HEK293T (cell line): Measurements from ENCODE around the gene LCTL.
A peak's percentile ranks its signal among the peaks of the same experiment; 100 is the strongest.

Experiments used
- CTCF ChIA-PET: fragments of 350-600 bp; formaldehyde crosslinking; extraction: SDS; loops from one replicate; lab custom pipeline; 2021; ENCODE audit warnings: antibody characterized with exemption, inconsistent platforms; lab: Yijun Ruan, JAX
- POLR2A ChIA-PET: fragments of 350-600 bp; formaldehyde crosslinking; extraction: SDS; loops from one replicate; lab custom pipeline; 2020; ENCODE audit warnings: antibody characterized with exemption, inconsistent platforms; lab: Yijun Ruan, JAX
- DNase-seq: peaks from one replicate; pipeline ENCODE4 v3.0.0; 2012; ENCODE audit warnings: mixed read lengths; ENCODE audit errors: extremely low spot score
- ARNT ChIP-seq: fragments of 450-650 bp; IDR thresholded peaks from 2 replicates; pipeline ENCODE4 v1.6.1; 2017; ENCODE audit warnings: mild to moderate bottlenecking
- BHLHE40 ChIP-seq: fragments of 450-650 bp; IDR thresholded peaks from 2 replicates; pipeline ENCODE4 v1.6.1; 2016; ENCODE audit warnings: mild to moderate bottlenecking, moderate library complexity, borderline replicate concordance
- CTBP1 ChIP-seq: fragments of 450-650 bp; IDR thresholded peaks from 2 replicates; pipeline ENCODE4 v1.6.1; 2016; ENCODE audit warnings: borderline replicate concordance
- ELF4 ChIP-seq: fragments of 450-650 bp; IDR thresholded peaks from 2 replicates; pipeline ENCODE4 v1.6.1; 2017; ENCODE audit warnings: antibody characterized with exemption
- FOXA1 ChIP-seq: fragments of 450-650 bp; IDR thresholded peaks from 2 replicates; pipeline ENCODE4 v1.6.1; 2016; ENCODE audit warnings: mild to moderate bottlenecking
- FOXK2 ChIP-seq: fragments of 450-650 bp; IDR thresholded peaks from 2 replicates; pipeline ENCODE4 v1.6.1; 2016; ENCODE audit warnings: mild to moderate bottlenecking
- FOXM1 ChIP-seq: fragments of 450-650 bp; IDR thresholded peaks from 2 replicates; pipeline ENCODE4 v1.6.1; 2017; ENCODE audit warnings: mild to moderate bottlenecking, borderline replicate concordance
- HDGF ChIP-seq: fragments of 450-650 bp; IDR thresholded peaks from 2 replicates; pipeline ENCODE4 v1.6.1; 2017; ENCODE audit warnings: antibody characterized with exemption, borderline replicate concordance
- L3MBTL2 ChIP-seq: fragments of 450-650 bp; conservative IDR thresholded peaks from 2 replicates; pipeline ENCODE4 v1.6.1; 2016; ENCODE audit warnings: mild to moderate bottlenecking
- LEF1 ChIP-seq: fragments of 450-650 bp; IDR thresholded peaks from 2 replicates; pipeline ENCODE4 v1.6.1; 2017; ENCODE audit warnings: mild to moderate bottlenecking, borderline replicate concordance
- NFRKB ChIP-seq: fragments of 450-650 bp; IDR thresholded peaks from 2 replicates; pipeline ENCODE4 v1.6.1; 2016; ENCODE audit warnings: mild to moderate bottlenecking, moderate library complexity
- SP1 ChIP-seq: fragments of 450-650 bp; IDR thresholded peaks from 2 replicates; pipeline ENCODE4 v1.6.1; 2017
- SUZ12 ChIP-seq: fragments of 450-650 bp; IDR thresholded peaks from 2 replicates; pipeline ENCODE4 v1.6.1; 2016; ENCODE audit warnings: mild to moderate bottlenecking
- TARDBP ChIP-seq: fragments of 450-650 bp; IDR thresholded peaks from 2 replicates; pipeline ENCODE4 v1.6.1; 2016
- ZNF384 ChIP-seq: fragments of 450-650 bp; IDR thresholded peaks from 2 replicates; pipeline ENCODE4 v1.6.1; 2016
- TF ChIP-seq, protein P1 (sequence below): fragments of 450-650 bp; IDR thresholded peaks from 2 replicates; pipeline ENCODE4 v1.6.1; 2016

Gene LCTL

DNA sequence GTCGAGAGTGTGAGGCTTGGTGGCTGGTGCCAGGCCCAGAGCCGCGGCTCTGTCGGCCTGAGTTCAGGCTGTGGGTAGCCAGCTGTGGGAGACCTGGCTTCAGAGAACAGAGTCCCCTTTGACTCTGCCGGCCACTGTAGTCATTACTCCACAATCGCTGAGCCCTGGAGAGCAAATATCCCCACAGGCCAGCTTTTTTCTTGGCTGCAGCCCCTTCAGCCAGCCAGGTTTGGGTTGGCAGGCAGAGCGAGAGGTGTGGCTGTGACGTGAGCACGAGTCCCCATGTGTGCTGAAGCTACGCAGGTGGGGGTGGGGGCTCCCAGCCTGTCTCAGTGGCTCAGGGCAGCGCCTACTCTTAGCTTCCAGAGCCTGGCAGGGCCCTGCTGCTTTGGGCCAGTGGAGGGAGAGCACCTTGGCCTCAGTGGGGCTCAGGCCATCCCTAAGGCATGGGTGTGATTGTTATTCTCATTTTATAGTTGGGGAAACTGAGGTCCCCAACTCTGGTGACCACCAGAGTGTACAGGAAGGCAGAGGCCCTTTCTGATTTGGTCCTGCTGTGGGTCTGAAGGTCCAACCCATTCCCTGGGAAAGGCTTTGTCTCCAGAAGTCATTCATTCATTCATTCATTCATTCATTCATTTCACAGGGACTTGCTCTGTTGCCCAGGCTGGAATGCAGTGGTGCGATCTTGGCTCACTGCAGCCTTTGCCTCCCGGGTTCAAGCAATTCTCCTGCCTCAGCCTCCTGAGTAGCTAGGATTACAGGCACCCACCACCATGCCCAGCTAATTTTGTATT lies 45.7 kb upstream of the LCTL start:
- no peak for TF ChIP-seq L3MBTL2
- TF ChIP-seq, protein P1, sequence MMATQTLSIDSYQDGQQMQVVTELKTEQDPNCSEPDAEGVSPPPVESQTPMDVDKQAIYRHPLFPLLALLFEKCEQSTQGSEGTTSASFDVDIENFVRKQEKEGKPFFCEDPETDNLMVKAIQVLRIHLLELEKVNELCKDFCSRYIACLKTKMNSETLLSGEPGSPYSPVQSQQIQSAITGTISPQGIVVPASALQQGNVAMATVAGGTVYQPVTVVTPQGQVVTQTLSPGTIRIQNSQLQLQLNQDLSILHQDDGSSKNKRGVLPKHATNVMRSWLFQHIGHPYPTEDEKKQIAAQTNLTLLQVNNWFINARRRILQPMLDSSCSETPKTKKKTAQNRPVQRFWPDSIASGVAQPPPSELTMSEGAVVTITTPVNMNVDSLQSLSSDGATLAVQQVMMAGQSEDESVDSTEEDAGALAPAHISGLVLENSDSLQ = no peak
- TF ChIP-seq CTBP1 = no peak
- no peak for TF ChIP-seq FOXM1
- no peak for TF ChIP-seq LEF1
- TF ChIP-seq ELF4 = no peak
- no peak for TF ChIP-seq SUZ12
- no peak for TF ChIP-seq TARDBP
- ChIA-PET POLR2A (interaction anchor here (1.1 kb wide), 1 partner anchor 240 kb away, joined by 5 read pairs; no protein-coding TSS in a partner anchor), CTCF (interaction anchor here (2.3 kb wide), 1 partner anchor 240 kb away, joined by 8 read pairs; no protein-coding TSS in a partner anchor)
- DNase-seq = no peak

DNA sequence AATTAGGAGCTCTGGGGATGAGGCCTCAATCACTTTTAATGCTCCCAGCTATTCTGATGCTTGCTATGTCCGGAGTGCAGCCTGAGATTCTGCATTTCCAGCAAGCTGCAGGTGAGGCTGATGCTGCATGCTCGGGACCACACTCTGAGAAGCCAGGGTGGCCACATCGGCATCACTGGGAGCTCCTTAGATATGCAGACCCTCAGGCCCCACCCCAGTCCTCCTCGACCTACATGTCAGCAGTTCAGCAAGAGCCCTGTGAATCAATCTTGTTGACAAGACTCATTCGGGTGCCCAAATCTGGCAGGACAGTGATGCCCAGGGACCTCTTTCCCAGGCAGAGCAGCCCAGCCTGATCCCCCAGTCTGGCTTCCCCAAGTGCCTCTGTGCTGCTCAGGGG lies 44.1 kb upstream of the LCTL start:
- POLR2A ChIA-PET = interaction anchor here (1.0 kb wide), 1 partner anchor 92 kb away, joined by 3 read pairs; the partner anchor contains the start of gene SMAD6
- DNase-seq = no peak
- no peak for TF ChIP-seq ZNF384
- no peak for TF ChIP-seq SP1
- TF ChIP-seq CTBP1 = no peak
- TF ChIP-seq ARNT = no peak
- no peak for TF ChIP-seq NFRKB
- TF ChIP-seq L3MBTL2 = no peak
- TF ChIP-seq ELF4 = no peak
- no peak for TF ChIP-seq HDGF
- TF ChIP-seq FOXA1 = no peak
- TF ChIP-seq, protein P1 = no peak
- TF ChIP-seq BHLHE40 = no peak
- TF ChIP-seq LEF1 = no peak
- no peak for TF ChIP-seq TARDBP
- no peak for TF ChIP-seq FOXM1
- no peak for TF ChIP-seq SUZ12
- no peak for TF ChIP-seq FOXK2
- CTCF ChIA-PET = interaction anchor here (2.3 to 3.6 kb wide), 2 partner anchors 9 to 242 kb away, joined by 8 to 22 read pairs; no protein-coding TSS in a partner anchor

DNA sequence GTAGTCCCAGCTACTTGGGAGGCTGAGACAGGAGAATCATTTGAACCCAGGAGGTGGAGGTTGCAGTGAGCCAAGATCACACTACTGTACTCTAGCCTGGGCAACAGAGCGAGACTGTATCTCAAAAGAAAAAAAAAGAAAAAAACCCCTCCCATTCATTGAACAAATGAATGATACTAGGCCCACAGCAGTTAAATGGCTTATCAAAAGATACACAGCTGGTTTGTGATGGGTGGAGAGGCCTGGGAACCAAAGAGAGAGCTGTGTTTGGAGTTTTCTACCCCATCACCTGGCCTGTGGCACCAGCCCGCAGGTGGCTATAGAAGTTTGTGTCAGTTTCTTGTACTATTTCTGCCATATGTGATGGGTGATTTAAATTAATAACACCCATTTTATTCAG lies 43.1 kb upstream of the LCTL start:
- DNase-seq = no peak
- no peak for TF ChIP-seq FOXK2
- no peak for TF ChIP-seq SUZ12
- no peak for TF ChIP-seq HDGF
- no peak for TF ChIP-seq SP1
- CTCF ChIA-PET = interaction anchor here (2.3 to 3.6 kb wide), 2 partner anchors 10 to 243 kb away, joined by 8 to 22 read pairs; no protein-coding TSS in a partner anchor
- POLR2A ChIA-PET = no interaction called here

DNA sequence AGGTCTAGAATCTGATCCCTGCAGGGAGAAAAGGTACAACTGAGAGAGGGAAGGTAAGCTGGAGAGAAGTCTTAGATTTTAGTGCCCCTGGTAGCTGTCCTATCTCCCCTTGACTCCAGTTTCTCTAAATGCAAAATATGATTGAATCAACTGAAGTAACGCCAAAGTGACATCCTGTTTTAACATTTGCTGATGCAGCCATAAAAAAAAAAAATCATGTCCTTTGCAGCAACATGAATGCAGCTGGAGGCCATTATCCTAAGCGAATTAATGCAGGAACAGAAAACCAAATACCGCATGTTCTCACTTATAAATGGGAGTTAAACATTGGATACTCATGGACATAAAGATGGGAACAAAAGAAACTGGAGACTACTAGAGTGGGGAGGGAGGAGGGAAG lies 42.4 kb upstream of the LCTL start:
- TF ChIP-seq BHLHE40 (no peak), ELF4 (no peak), FOXA1 (no peak), LEF1 (no peak), SUZ12 (no peak), TARDBP (no peak)
- TF ChIP-seq, protein P1 = no peak
- no peak for DNase-seq
- ChIA-PET POLR2A (no interaction called here), CTCF (interaction anchor here (0.6 to 3.6 kb wide), 4 partner anchors 11 to 245 kb away, joined by 3 to 22 read pairs (median 4); no protein-coding TSS in a partner anchor)

DNA sequence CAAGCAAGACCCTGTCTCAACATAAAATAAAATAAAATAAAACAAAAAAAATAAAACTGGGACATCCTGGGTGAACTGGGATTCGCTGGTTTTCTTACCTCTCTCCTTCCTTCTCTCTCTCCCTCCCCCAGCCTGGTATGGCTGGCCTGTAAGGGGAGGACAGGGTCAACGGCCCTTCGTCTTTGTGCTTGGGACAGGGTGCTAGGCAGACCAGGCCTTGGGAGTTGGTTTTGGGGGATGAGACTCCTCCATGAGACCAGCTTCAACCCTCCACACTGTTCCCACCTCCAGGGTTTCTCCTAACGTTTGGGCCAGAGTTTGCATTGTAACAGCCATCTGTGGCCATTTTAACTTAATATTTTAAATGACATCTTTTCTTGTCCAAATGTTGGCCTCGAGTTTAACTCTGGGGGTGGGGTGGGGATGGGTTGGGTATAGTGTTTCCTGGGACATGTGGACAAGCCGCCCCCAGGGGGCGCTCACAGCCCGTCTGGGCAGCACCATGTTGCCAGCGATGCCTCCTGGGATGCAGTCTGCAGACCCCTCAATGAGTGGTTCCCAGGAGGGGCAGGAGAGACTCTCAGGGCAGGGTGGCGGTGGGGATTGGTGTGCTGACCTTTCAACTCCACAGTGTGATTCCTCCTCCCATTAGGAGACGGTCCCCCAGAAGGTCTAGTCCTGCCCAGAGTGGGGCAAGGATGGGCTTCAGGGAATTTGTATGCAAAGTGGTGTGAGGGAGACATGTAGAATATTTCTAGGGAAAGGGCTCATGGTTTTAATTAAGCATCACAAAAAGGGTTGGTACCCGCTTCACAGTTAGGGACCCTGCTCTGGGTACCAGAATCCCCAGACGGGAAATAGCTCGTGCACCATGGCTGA lies 37.7 kb upstream of the LCTL start:
- TF ChIP-seq FOXK2 (no peak), LEF1 (no peak)
- DNase-seq = peak; percentile 87
- ChIA-PET CTCF (interaction anchor here (0.7 to 2.9 kb wide), 8 partner anchors 36 to 250 kb away, joined by 3 to 13 read pairs (median 4); no protein-coding TSS in a partner anchor), POLR2A (no interaction called here)

DNA sequence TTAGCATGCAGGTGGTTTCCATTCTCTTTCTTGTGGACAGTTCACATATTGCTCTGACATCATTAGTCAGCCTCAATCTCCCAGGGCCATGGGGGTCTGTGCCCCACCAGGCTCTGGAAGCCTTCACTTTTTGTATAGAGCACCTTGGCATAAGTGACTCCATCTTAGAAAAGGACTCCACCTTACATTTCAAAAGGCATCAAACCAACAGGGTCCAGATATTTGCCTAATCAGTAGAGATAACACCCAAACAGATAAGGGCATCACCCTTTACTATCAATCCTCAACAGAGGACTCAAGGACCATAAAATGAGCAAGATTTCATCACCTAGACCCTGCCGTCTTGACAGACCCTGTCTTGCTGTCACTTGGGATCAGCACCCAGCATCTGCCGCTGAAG lies 35.7 kb upstream of the LCTL start:
- DNase-seq = no peak
- ChIA-PET POLR2A (no interaction called here), CTCF (interaction anchor here (2.1 kb wide), 1 partner anchor 250 kb away, joined by 11 read pairs; no protein-coding TSS in a partner anchor)
- TF ChIP-seq FOXA1 (no peak), LEF1 (no peak), SUZ12 (no peak), NFRKB (no peak), FOXM1 (no peak), ELF4 (no peak), ZNF384 (no peak), BHLHE40 (no peak), L3MBTL2 (no peak), ARNT (no peak), FOXK2 (no peak), SP1 (no peak), HDGF (no peak), TARDBP (no peak)
- TF ChIP-seq, protein P1 = no peak
